ENCODE results near the gene TLCD1. TPM values are rescaled to one million over a fixed set of nuclear protein-coding genes. Genes with fewer than 3 reads are reported as not detected.

The TLCD1 gene
- total and polyA plus RNA-seq, 10 of the 15 experiments (the other 5 are each of a cell fraction or from before 2014, with no cell fraction given), result 2.9 to 19.8 (median 7.7) TPM

GRCh38 chr17:28747801-28748750 is 22.0 kb upstream of the TLCD1 start:
- no peak overlapping the region for H3K9ac ChIP-seq (ENCODE audit: control insufficient read depth, insufficient read depth, low read length)
- TF ChIP-seq TAF1 (IDR thresholded peaks at IDR 0.05; ENCODE audit: borderline replicate concordance, low read depth, low read length), result no peak
- TF ChIP-seq NBN (IDR thresholded peaks at IDR 0.05), result no peak
- TF ChIP-seq EZH2 (IDR thresholded peaks at IDR 0.05; ENCODE audit: borderline replicate concordance, control insufficient read depth, low read depth, low read length), result no peak
- no peak for TF ChIP-seq ZNF592 (IDR thresholded peaks at IDR 0.05)
- no peak for TF ChIP-seq SRF (IDR thresholded peaks at IDR 0.05; ENCODE audit: low read depth in 2 of 2, low read length in 2 of 2)
- TF ChIP-seq E4F1 (IDR thresholded peaks at IDR 0.05; ENCODE audit: borderline replicate concordance, partially characterized antibody), result no peak
- peak; percentile 61 for TF ChIP-seq POLR2AphosphoS5 (IDR thresholded peaks at IDR 0.05; ENCODE audit: low read length)
- TF ChIP-seq IRF3 (IDR thresholded peaks at IDR 0.05), result no peak
- no peak for TF ChIP-seq ASH2L (IDR thresholded peaks at IDR 0.05; ENCODE audit: borderline replicate concordance, low read depth)
- 0 out of 2 replicates have a peak, but pooled peaks have one; percentile 0 for TF ChIP-seq SIN3A (IDR thresholded peaks at IDR 0.05; ENCODE audit: low read depth, low read length)
- no peak for TF ChIP-seq ETV6 (conservative IDR thresholded peaks at IDR 0.05 in 1 of 2, IDR thresholded peaks at IDR 0.05 in 1 of 2; ENCODE audit: borderline replicate concordance in 1 of 2, low read depth in 1 of 2)
- no peak for TF ChIP-seq FOS (IDR thresholded peaks at IDR 0.05; ENCODE audit: borderline replicate concordance, extremely low read depth, insufficient read length)

More at GRCh38 chr17:28747801-28748750, 22.0 kb upstream of the TLCD1 start:
- ChIA-PET CTCF (interaction anchor here (0.8 to 10.0 kb wide), 5 partner anchors 15 to 206 kb away, joined by 3 to 394 read pairs (median 32); partner anchors contain the start of genes NEK8, RPL23A and TLCD1), POLR2A (interaction anchor here (0.6 to 15.2 kb wide), 3 partner anchors 7 to 746 kb away, joined by 5 to 485 read pairs (median 11); partner anchors contain the start of genes NEK8, RPL23A and TLCD1), RAD21 (ENCODE audit: unreplicated experiment) (interaction anchor here (1.5 to 17.4 kb wide), 5 partner anchors 9 to 101 kb away, joined by 3 to 375 read pairs (median 7); partner anchors contain the start of genes NEK8 and TLCD1), SMC1A (ENCODE audit: uncharacterized antibody, unreplicated experiment) (interaction anchor here (1.8 to 17.8 kb wide), 3 partner anchors 8 to 19 kb away, joined by 6 to 326 read pairs (median 46); partner anchors contain the start of genes NEK8 and TLCD1)
- ATAC-seq, result no peak
- Histone ChIP-seq H3K79me2 (ENCODE audit: control insufficient read depth, insufficient read depth, low read length) (peaks cover 75% of the 10 kb centered on the region), H3K9me3 (replicated peaks; ENCODE audit: control insufficient read depth, insufficient read depth, low read length) (no peaks in the 10 kb centered on the region), H3K4me2 (ENCODE audit: control insufficient read depth, insufficient read depth) (peak overlapping the region; percentile 31), H2AFZ (ENCODE audit: control insufficient read depth, low read depth, low read length) (no peak overlapping the region), H3K4me3 (no peak overlapping the region), H3K27me3 (replicated peaks in 1 of 2; ENCODE audit: control insufficient read depth in 2 of 2, insufficient read depth in 2 of 2, low read length in 1 of 2) (no peaks in the 10 kb centered on the region), H3K36me3 (ENCODE audit: control insufficient read depth in 2 of 2, insufficient read depth in 2 of 2, low read length in 1 of 2) (peaks cover 30 to 32% of the 10 kb centered on the region in 2 experiments), H4K20me1 (ENCODE audit: control insufficient read depth, insufficient read depth) (peaks cover 19% of the 10 kb centered on the region), H3K4me1 (ENCODE audit: control insufficient read depth, insufficient read depth, low read length) (peaks cover 34% of the 10 kb centered on the region), H3K27ac (ENCODE audit: control insufficient read depth, insufficient read depth) (no peak overlapping the region)
- no peak for DNase-seq (ENCODE audit: low read depth, low spot score)
- in situ Hi-C loops (cut with MboI), result loop anchor here (25.0 kb wide), 1 partner anchor 1286 kb away; the partner anchor contains the start of gene KSR1
- no TSS peak for BruUV-seq (replicated peaks)
- intact Hi-C loops (cut with micrococcal nuclease; ENCODE audit: unreplicated experiment), result no loop called here
- FAIRE-seq, result no peak
- 92% methylated on average over 18 of the region's 18 CpGs for WGBS (ENCODE audit: insufficient coverage, insufficient replicate concordance, low lambda C conversion rate, missing lambda C conversion rate)

All from GM12878 (cell line).